CD4-positive, alpha-beta T cell (primary cell): ENCODE results near the gene PKIB. TPM values are rescaled to one million over a fixed set of nuclear protein-coding genes. Genes with fewer than 3 reads are reported as not detected.

ENCODE experiments used
- ATAC-seq: fragments of 200-7000 bp; cut with Tn5 transposase; one replicate; pipeline ENCODE4 v1.10.0; 2022; ENCODE audit warnings: mild to moderate bottlenecking; ENCODE audit not compliant: poor library complexity
- CTCF ChIA-PET: fragments of 350-600 bp; sonication (Branson Sonifier 250); formaldehyde crosslinking; loops from one replicate; lab custom pipeline; 2021; ENCODE audit warnings: antibody characterized with exemption, inconsistent platforms; lab: Charles Lee
- POLR2A ChIA-PET: fragments of 350-600 bp; sonication (Branson Sonifier 250); formaldehyde crosslinking; loops from one replicate; lab custom pipeline; 2021; ENCODE audit warnings: antibody characterized with exemption, inconsistent platforms; lab: Charles Lee
- DNase-seq, 14 experiments: peaks; one replicate each; pipeline ENCODE4 v3.0.0-alpha.2; 2013 to 2020; ENCODE audit warnings: mixed read lengths in 2 of 14
- H3K27ac ChIP-seq, 2 donors: one replicate each; pipeline versions ENCODE4 v1.5.1 to v1.7.0; 2013; ENCODE audit warnings: low read length in 2 of 2, low read depth in 1 of 2, mild to moderate bottlenecking in 1 of 2
- H3K27me3 ChIP-seq, 2 experiments: 1 replicate in 1 of 2; 2 replicates in 1 of 2; pipeline versions ENCODE4 v1.6.1 to v1.7.0; 2013; ENCODE audit warnings: low read length in 2 of 2, control low read depth in 1 of 2, mild to moderate bottlenecking in 1 of 2, moderate library complexity in 1 of 2; ENCODE audit not compliant: insufficient read depth in 2 of 2, control insufficient read depth in 1 of 2
- H3K36me3 ChIP-seq: one replicate; pipeline ENCODE4 v1.6.1; 2013; ENCODE audit warnings: low read length, control low read depth; ENCODE audit not compliant: insufficient read depth
- H3K4me1 ChIP-seq: one replicate; pipeline ENCODE4 v1.6.1; 2013; ENCODE audit warnings: low read length, control low read depth; ENCODE audit not compliant: insufficient read depth
- H3K4me3 ChIP-seq: one replicate; pipeline ENCODE4 v1.5.1; 2013; ENCODE audit warnings: mild to moderate bottlenecking, low read length, moderate library complexity
- H3K9me3 ChIP-seq, 2 experiments: 1 replicate in 1 of 2; 2 replicates in 1 of 2; pipeline versions ENCODE4 v1.6.1 to v1.7.0; 2013; ENCODE audit warnings: low read length in 2 of 2, mild to moderate bottlenecking in 2 of 2, control low read depth in 1 of 2, moderate library complexity in 1 of 2; ENCODE audit not compliant: control insufficient read depth in 1 of 2, insufficient read depth in 1 of 2
- H3K27ac Mint-ChIP-seq: one replicate; pipeline ENCODE4 v1.8.0; 2020; ENCODE audit warnings: mixed read lengths
- H3K27me3 Mint-ChIP-seq: one replicate; pipeline ENCODE4 v1.8.0; 2021; ENCODE audit warnings: mixed read lengths
- H3K36me3 Mint-ChIP-seq: one replicate; pipeline ENCODE4 v1.8.0; 2021; ENCODE audit warnings: low read depth, mixed read lengths
- H3K4me1 Mint-ChIP-seq: one replicate; pipeline ENCODE4 v1.8.0; 2021; ENCODE audit warnings: low read depth, mixed read lengths
- H3K4me3 Mint-ChIP-seq: one replicate; pipeline ENCODE4 v1.8.0; 2020; ENCODE audit warnings: mild to moderate bottlenecking, mixed read lengths
- H3K9me3 Mint-ChIP-seq: one replicate; pipeline ENCODE4 v1.8.0; 2020; ENCODE audit warnings: mixed read lengths
- intact Hi-C, 2 experiments: fragments of 100-400 bp; cut with DNase I in 1 of 2; cut with micrococcal nuclease in 1 of 2; formaldehyde crosslinking; loops; one replicate each; pipeline versions ENCODE4 v1.15.1 to v1.9.0; 2023 to 2025; cut with DNase I, micrococcal nuclease
- total RNA-seq, 174 experiments: library from RNA in 2 of 174; stranded (reverse) in 2 of 174; gene quantifications; one replicate each; pipeline ENCODE4 v1.2.3 and lab custom pipeline; 2021 to 2026
- TF ChIP-seq, protein P1 (sequence below): fragments of 200-600 bp; IDR thresholded peaks from one replicate; pipeline ENCODE4 v1.8.0; 2022; ENCODE audit warnings: antibody characterized with exemption, mild to moderate bottlenecking

Gene PKIB
- total RNA-seq, 2 experiments from 2014 or later: 0.47 to 1.1 TPM

DNA sequence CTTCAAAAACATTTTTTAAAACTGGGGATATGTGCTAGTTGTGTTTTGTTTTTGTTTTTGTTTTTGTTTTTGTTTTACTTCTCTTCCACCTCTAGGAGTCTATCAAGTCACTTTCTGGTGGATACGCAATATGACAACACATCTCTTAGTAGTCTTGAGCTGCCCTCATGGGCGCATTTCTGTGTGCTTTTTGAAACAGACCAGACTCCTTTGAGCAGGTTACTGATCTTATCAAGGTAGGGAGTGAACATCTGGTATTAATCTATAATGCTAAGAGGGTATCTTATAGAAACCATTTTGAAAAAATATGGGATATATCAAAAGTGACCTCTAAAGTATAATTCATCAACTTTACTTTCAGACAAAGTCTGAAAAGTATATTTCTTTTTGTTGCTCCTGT, 56.2 kb downstream of the PKIB start:
- DNase-seq (no peak), ATAC-seq (no peak)
- Mint-ChIP-seq H3K36me3 (no peaks in the 10 kb centered on the region), H3K27me3 (no peaks in the 10 kb centered on the region), H3K27ac (no peak overlapping the region), H3K4me1 (no peaks in the 10 kb centered on the region), H3K4me3 (no peak overlapping the region), H3K9me3 (no peaks in the 10 kb centered on the region)
- no peak overlapping the region for H3K4me3 ChIP-seq
- H3K27me3 ChIP-seq: no peaks in the 10 kb centered on the region
- no peak overlapping the region for H3K27ac ChIP-seq
- ChIA-PET CTCF (no interaction called here), POLR2A (no interaction called here)
- intact Hi-C loops: no loop called here
- H3K9me3 ChIP-seq: no peaks in the 10 kb centered on the region
- TF ChIP-seq, protein P1, sequence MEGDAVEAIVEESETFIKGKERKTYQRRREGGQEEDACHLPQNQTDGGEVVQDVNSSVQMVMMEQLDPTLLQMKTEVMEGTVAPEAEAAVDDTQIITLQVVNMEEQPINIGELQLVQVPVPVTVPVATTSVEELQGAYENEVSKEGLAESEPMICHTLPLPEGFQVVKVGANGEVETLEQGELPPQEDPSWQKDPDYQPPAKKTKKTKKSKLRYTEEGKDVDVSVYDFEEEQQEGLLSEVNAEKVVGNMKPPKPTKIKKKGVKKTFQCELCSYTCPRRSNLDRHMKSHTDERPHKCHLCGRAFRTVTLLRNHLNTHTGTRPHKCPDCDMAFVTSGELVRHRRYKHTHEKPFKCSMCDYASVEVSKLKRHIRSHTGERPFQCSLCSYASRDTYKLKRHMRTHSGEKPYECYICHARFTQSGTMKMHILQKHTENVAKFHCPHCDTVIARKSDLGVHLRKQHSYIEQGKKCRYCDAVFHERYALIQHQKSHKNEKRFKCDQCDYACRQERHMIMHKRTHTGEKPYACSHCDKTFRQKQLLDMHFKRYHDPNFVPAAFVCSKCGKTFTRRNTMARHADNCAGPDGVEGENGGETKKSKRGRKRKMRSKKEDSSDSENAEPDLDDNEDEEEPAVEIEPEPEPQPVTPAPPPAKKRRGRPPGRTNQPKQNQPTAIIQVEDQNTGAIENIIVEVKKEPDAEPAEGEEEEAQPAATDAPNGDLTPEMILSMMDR: no peak
- H3K4me1 ChIP-seq: no peaks in the 10 kb centered on the region
- no peaks in the 10 kb centered on the region for H3K36me3 ChIP-seq

DNA sequence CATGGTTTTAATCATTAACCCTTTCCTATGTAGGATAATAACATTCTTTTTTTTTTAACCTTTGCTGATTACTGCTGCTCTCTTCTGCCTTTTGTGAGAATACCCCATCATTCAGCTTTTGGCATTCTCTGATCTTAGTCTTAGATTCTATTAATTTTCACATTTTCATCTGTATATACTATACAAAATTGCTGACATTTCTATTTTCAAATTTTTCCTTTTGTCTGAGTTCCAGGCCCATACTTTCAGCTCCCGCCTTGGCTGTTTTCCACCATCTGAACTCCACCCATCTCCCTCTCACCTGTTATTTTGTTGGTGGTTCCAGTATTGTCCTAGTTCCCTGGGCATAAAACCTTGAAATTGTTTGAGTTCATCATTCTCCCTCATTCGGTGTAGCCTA, 59.2 kb downstream of the PKIB start:
- H3K27ac ChIP-seq: no peak overlapping the region
- Mint-ChIP-seq H3K27me3 (no peaks in the 10 kb centered on the region), H3K4me3 (no peak overlapping the region), H3K9me3 (no peaks in the 10 kb centered on the region), H3K36me3 (no peaks in the 10 kb centered on the region), H3K4me1 (no peaks in the 10 kb centered on the region), H3K27ac (no peak overlapping the region)
- ChIA-PET POLR2A (no interaction called here), CTCF (no interaction called here)
- H3K4me1 ChIP-seq: no peaks in the 10 kb centered on the region
- DNase-seq (no peak), ATAC-seq (no peak)
- intact Hi-C loops: no loop called here
- H3K36me3 ChIP-seq: no peaks in the 10 kb centered on the region
- H3K27me3 ChIP-seq: no peaks in the 10 kb centered on the region
- H3K4me3 ChIP-seq: no peak overlapping the region
- TF ChIP-seq, protein P1: no peak
- no peaks in the 10 kb centered on the region for H3K9me3 ChIP-seq

DNA sequence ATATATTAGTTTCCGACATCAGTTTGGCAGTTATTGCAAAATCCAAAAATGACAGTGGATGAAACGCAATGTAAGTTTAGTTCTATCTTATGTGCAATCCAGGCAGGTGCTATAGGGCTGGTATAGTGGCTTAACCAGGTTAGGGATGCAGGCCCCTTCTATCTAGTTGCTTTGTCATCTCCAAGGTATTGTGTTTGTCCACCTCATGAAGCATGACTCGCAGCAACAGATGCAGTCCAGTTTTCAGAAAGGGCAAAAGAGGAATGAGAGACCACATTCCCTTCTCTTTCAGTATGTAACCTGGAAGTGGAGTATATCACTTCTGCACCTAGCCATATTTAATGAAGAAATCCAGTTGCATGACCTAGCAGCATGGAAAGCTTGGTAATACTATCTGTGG, 59.7 kb downstream of the PKIB start:
- TF ChIP-seq, protein P1: no peak
- ATAC-seq (no peak), DNase-seq (no peak)
- no peaks in the 10 kb centered on the region for H3K4me1 Mint-ChIP-seq
- no peaks in the 10 kb centered on the region for H3K36me3 Mint-ChIP-seq
- no peaks in the 10 kb centered on the region for H3K9me3 ChIP-seq
- H3K4me3 Mint-ChIP-seq: no peak overlapping the region
- no peak overlapping the region for H3K4me3 ChIP-seq
- no peak overlapping the region for H3K27ac Mint-ChIP-seq
- intact Hi-C loops: no loop called here
- H3K27me3 ChIP-seq: no peaks in the 10 kb centered on the region
- ChIA-PET POLR2A (no interaction called here), CTCF (no interaction called here)
- H3K36me3 ChIP-seq: no peaks in the 10 kb centered on the region
- no peaks in the 10 kb centered on the region for H3K27me3 Mint-ChIP-seq
- no peak overlapping the region for H3K27ac ChIP-seq
- no peaks in the 10 kb centered on the region for H3K9me3 Mint-ChIP-seq
- no peaks in the 10 kb centered on the region for H3K4me1 ChIP-seq
